ENCODE results near the gene LY6G6F.

DNA sequence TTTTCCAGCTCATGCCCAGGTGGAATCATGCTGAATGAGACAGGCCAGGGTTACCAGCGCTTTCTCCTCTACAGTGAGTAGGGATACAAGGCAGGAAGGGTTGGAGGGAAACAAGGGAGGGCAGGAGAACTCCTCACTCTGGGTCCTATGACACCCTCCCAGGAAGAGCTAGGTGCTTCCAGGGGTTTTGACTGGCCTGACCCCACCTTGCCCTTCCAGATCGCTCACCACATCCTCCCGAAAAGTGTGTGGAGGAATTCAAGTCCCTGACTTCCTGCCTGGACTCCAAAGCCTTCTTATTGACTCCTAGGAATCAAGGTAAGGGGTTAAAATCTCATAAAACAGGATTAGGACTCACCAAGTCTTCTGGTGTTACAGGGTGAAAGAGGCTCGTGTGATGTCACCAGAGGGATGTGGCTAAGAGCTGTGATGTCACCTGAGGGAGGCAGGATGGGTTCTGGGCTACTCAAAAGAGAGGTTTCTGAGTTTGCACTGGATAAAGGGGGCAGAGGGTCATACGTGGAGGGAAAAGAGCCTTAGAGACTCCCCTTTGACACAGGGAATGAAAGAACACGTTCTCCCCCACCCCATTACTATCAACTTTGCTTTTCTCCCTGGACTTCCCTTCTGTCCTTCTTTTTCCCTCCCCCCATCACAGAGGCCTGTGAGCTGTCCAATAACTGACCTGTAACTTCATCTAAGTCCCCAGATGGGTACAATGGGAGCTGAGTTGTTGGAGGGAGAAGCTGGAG, 49.1 kb upstream of the LY6G6F start:
- TF ChIP-seq RCOR1 (IDR thresholded peaks at IDR 0.05; ENCODE audit: low read length) (no peak), SIN3A (IDR thresholded peaks at IDR 0.05; ENCODE audit: borderline replicate concordance, low read depth, low read length) (no peak)
- TF ChIP-seq, protein P1, sequence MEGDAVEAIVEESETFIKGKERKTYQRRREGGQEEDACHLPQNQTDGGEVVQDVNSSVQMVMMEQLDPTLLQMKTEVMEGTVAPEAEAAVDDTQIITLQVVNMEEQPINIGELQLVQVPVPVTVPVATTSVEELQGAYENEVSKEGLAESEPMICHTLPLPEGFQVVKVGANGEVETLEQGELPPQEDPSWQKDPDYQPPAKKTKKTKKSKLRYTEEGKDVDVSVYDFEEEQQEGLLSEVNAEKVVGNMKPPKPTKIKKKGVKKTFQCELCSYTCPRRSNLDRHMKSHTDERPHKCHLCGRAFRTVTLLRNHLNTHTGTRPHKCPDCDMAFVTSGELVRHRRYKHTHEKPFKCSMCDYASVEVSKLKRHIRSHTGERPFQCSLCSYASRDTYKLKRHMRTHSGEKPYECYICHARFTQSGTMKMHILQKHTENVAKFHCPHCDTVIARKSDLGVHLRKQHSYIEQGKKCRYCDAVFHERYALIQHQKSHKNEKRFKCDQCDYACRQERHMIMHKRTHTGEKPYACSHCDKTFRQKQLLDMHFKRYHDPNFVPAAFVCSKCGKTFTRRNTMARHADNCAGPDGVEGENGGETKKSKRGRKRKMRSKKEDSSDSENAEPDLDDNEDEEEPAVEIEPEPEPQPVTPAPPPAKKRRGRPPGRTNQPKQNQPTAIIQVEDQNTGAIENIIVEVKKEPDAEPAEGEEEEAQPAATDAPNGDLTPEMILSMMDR (IDR thresholded peaks at IDR 0.05) = no peak
